ENCODE data around the gene PF4V1.

The PF4V1 gene

DNA sequence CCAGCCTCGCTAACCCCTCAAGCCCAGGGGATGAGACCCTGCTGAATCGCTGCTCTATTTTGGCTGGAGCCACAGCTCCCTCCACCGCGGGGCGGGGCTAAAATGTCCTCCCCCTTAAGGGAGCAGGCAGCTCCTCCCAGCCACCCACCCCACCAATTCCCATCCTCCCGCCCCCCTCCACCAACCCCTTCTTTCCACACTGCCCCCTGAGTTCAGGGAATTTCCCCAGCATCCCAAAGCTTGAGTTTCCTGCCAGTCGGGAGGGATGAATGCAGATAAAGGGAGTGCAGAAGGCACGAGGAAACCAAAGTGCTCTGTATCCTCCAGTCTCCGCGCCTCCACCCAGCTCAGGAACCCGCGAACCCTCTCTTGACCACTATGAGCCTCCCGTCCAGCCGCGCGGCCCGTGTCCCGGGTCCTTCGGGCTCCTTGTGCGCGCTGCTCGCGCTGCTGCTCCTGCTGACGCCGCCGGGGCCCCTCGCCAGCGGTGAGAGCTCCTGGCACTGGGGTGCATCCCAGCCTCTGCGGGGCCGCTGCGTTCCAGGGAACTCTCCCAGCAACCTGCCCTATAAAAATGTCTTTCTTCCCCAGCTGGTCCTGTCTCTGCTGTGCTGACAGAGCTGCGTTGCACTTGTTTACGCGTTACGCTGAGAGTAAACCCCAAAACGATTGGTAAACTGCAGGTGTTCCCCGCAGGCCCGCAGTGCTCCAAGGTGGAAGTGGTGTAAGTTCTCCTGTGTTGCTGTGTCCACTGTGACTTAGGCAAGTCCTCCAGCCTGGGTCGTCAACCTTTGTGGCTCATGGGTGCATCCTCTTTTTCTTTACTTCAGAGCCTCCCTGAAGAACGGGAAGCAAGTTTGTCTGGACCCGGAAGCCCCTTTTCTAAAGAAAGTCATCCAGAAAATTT is 16.5 kb upstream of the PF4V1 start, which contains the start of gene CXCL6:
CXCL6 (plus strand) TSS at position 306 of the 907 bp plus-strand sequence; CDS start at position 379, 73 bp downstream.
- DNase-seq (ENCODE audit: low read depth): no peak
- H3K4me3 ChIP-seq (ENCODE audit: low read depth, low read length): no peak within 1 kb of the TSS
- TF ChIP-seq, protein P1, sequence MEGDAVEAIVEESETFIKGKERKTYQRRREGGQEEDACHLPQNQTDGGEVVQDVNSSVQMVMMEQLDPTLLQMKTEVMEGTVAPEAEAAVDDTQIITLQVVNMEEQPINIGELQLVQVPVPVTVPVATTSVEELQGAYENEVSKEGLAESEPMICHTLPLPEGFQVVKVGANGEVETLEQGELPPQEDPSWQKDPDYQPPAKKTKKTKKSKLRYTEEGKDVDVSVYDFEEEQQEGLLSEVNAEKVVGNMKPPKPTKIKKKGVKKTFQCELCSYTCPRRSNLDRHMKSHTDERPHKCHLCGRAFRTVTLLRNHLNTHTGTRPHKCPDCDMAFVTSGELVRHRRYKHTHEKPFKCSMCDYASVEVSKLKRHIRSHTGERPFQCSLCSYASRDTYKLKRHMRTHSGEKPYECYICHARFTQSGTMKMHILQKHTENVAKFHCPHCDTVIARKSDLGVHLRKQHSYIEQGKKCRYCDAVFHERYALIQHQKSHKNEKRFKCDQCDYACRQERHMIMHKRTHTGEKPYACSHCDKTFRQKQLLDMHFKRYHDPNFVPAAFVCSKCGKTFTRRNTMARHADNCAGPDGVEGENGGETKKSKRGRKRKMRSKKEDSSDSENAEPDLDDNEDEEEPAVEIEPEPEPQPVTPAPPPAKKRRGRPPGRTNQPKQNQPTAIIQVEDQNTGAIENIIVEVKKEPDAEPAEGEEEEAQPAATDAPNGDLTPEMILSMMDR (IDR thresholded peaks at IDR 0.05; ENCODE audit: control insufficient read depth, extremely low read depth, insufficient read depth): no peak

DNA sequence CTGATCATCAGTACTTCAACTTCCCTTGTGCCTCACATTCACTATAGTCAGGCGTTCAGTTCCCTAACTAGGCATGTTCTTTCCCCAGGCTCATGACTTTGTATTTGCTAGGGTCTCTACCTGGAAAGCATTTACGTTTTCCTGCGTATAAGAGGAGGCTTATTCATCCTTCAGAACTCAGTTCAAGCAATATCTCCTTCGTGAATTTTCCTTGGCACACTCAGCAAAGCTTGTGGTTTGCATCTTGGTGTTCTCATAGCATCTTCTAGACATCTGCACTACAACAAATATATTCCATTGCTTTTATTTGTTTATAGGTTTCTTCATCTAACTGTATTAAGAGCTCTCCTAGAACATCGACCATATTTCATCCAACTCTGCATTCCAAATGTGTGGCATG is 14.0 kb upstream of the PF4V1 start:
- no peak for DNase-seq (ENCODE audit: low read depth)

DNA sequence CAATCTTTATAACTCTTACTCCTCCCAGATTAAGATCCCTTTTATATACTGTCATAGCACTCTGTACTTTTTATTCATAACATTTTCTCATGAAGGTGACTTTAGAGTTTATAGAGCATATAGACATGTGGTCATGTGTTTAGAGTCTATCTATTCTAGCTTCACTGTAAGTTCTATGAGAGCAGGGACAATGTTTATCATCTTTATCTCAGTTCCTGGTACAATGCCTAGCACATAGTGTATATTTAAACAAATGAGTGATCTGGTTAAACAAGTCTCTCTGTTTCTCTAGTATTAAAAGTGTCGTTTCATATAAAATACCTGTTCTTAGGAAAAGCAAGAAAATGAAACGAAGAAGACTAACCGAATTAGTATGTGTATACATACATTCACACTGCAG is 13.4 kb upstream of the PF4V1 start:
- H3K4me3 ChIP-seq (ENCODE audit: low read depth, low read length): no peak overlapping the region; the same call in 1 of the 2 replicates
- TF ChIP-seq, protein P1 (IDR thresholded peaks at IDR 0.05; ENCODE audit: control insufficient read depth, extremely low read depth, insufficient read depth): no peak
- peak; percentile 94 for DNase-seq (ENCODE audit: low read depth)

More for the DNA sequence above, 14.0 kb upstream of the PF4V1 start:
- TF ChIP-seq, protein P1 (IDR thresholded peaks at IDR 0.05; ENCODE audit: control insufficient read depth, extremely low read depth, insufficient read depth): no peak
- no peak overlapping the region for H3K4me3 ChIP-seq (ENCODE audit: low read depth, low read length)

DNA sequence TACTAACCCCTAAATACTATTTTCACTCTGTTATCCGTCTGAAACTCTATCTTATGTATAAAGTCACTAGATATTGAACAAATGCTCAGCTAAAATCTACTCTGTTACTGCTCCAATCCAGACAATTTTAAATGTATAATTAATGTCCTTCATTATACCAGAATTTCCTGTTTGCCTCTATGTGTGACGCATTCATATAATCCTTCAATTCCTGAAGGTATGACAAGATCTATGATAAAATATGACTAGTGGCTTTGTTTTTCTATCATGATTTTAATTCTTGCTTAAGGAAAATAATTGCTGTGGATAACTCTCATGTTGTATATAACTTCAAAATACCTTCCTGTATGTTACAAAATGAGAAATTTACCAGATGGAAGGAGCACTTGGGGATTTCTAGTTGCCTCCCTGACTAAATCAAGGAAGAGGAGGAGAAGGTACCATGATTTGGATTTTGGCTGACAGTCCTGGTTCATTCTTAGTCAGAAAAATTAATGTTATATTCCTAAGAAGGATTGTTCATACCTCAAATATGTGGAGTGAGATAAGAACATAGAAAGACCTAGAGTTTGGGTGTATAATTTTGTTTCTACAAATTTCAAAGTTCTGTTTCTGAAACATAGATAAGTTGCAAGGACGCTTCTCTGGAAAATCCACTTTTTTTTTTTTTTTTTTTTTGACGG is 11.7 kb upstream of the PF4V1 start:
- TF ChIP-seq, protein P1 (IDR thresholded peaks at IDR 0.05; ENCODE audit: control insufficient read depth, extremely low read depth, insufficient read depth): no peak
- H3K4me3 ChIP-seq (ENCODE audit: low read depth, low read length): no peak overlapping the region
- DNase-seq (ENCODE audit: low read depth): no peak

DNA sequence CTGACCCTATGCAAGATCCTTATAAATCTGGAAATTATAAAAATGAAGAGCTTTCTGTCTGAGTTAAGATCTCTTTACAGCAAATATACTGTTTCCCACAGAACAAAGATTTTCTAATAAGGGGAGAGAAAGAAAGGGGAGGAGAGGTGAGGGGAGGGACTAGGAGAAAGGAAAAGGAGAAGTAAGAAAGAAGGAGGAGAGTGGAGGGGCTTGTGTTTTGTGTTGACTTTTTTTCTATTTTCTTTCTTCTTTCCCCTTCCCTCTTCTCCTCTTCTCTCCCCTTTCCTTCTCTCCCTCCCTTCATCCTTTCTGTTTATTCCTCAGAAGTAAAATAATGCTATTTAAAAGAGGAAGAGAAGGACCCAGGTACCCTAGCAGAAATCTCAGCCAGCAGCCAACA is 10.4 kb upstream of the PF4V1 start:
- no peak for DNase-seq (ENCODE audit: low read depth)
- TF ChIP-seq, protein P1 (IDR thresholded peaks at IDR 0.05; ENCODE audit: control insufficient read depth, extremely low read depth, insufficient read depth): no peak
- no peak overlapping the region for H3K4me3 ChIP-seq (ENCODE audit: low read depth, low read length)

DNA sequence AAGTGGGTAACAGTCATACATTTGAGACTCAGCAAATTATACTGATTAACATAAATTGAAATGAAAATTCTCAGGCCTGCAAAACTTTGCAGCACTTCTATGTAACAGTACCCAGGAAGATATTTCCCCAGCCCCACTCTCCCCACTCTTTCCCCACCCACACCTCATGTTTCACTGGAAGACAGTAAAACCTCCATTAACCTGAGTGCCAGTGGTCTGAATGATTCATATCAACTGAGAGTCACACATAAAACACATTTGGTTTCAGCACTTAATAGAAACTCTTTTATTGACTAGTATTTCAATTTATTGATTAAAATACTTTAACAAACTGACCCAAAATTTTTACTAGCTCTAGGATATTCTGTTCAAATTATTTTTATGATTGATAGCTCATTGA is 9.7 kb upstream of the PF4V1 start:
- no peak overlapping the region for H3K4me3 ChIP-seq (ENCODE audit: low read depth, low read length)
- no peak for DNase-seq (ENCODE audit: low read depth)
- TF ChIP-seq, protein P1 (IDR thresholded peaks at IDR 0.05; ENCODE audit: control insufficient read depth, extremely low read depth, insufficient read depth): no peak
